GM12891 (cell line): ENCODE measurements around the gene BLCAP.
"Not testable (repeated sequence)": the region's sequence is repeated elsewhere in the genome, so short reads cannot be mapped to it uniquely, and the experiment has no call there.

Source experiments
- PAX5 ChIP-seq: IDR thresholded peaks from 2 replicates; pipeline ENCODE4 v1.6.1; 2011; ENCODE audit warnings: low read length, moderate library complexity, mild to moderate bottlenecking; ENCODE audit not compliant: insufficient read depth, severe bottlenecking
- POLR2A ChIP-seq: IDR thresholded peaks from 2 replicates; pipeline ENCODE4 v1.6.1; 2011; ENCODE audit warnings: low read depth, low read length, control low read depth
- POLR2AphosphoS5 ChIP-seq: IDR thresholded peaks from 2 replicates; pipeline ENCODE4 v1.6.1; 2011; ENCODE audit warnings: low read depth, low read length, control low read depth
- POU2F2 ChIP-seq: IDR thresholded peaks from 2 replicates; pipeline ENCODE4 v1.6.1; 2011; ENCODE audit warnings: low read depth, mild to moderate bottlenecking, control low read depth, low read length, moderate library complexity
- SPI1 ChIP-seq: IDR thresholded peaks from 2 replicates; pipeline ENCODE4 v1.6.1; 2011; ENCODE audit warnings: low read depth, low read length, control low read depth
- TAF1 ChIP-seq: IDR thresholded peaks from 2 replicates; pipeline ENCODE4 v1.6.1; 2011; ENCODE audit warnings: low read depth, low read length, control low read depth

DNA sequence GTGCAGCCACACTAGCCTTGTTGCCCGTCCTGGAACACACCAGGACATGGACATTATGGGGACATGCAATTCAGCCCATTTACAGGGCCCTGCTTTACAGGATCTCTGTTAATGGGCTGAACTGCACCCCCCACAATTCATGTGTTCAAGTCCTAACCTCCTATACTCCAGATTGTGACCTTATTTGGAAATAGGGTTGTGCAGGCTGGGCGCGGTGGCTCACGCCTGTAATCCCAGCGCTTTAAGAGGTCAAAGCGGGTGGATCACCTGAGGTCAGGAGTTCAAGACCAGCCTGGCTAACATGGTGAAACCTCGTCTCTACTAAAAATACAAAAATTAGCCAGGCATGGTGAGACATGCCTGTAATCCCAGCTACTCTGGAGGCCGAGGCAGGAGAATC lies 57.5 kb downstream of the BLCAP start:
- not testable (repeated sequence) for TF ChIP-seq POLR2AphosphoS5, POLR2A, TAF1, POU2F2, PAX5, SPI1
